NT2/D1 (cell line): ENCODE measurements around the gene SPATA31A1.
"Not testable (repeated sequence)": the region's sequence is repeated elsewhere in the genome, so short reads cannot be mapped to it uniquely, and the experiment has no call there.

ENCODE experiments used
- SUZ12 ChIP-seq: IDR thresholded peaks from 2 replicates; pipeline ENCODE4 v1.6.1; 2011; ENCODE audit not compliant: insufficient read length, insufficient read depth; ENCODE audit errors: extremely low read depth
- YY1 ChIP-seq: IDR thresholded peaks from 2 replicates; pipeline ENCODE4 v1.6.1; 2011; ENCODE audit not compliant: insufficient read length, insufficient read depth
- ZNF274 ChIP-seq: IDR thresholded peaks from 2 replicates; pipeline ENCODE4 v1.6.1; 2011; ENCODE audit warnings: mild to moderate bottlenecking, low read depth, low read length

DNA sequence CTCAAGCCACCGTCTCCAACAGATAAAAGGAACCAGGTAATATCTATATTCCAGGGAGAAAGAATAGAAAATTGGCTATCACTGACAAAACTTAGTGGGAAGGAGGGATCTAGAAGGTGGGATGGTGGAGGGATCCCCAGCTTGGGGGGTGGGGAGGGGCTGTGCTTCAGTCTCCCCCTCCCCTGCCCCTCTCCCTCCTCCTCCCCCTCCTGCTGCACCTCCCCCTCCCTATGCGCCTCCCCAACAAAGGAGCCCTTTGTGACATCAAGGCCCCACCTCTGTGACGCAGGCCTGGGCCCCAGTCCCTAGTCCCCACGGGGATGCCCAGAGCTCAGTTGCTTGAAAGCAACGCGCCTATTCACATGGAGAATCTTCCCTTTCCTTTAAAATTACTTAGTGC is at the start of gene SPATA31A1:
- not testable (repeated sequence) for TF ChIP-seq YY1, ZNF274, SUZ12
